ENCODE data around the gene PAX1. TPM values are rescaled to one million over a fixed set of nuclear protein-coding genes. Genes with fewer than 3 reads are reported as not detected.

Gene PAX1
- total RNA-seq, 2 experiments from 2014 or later, result not detected

DNA sequence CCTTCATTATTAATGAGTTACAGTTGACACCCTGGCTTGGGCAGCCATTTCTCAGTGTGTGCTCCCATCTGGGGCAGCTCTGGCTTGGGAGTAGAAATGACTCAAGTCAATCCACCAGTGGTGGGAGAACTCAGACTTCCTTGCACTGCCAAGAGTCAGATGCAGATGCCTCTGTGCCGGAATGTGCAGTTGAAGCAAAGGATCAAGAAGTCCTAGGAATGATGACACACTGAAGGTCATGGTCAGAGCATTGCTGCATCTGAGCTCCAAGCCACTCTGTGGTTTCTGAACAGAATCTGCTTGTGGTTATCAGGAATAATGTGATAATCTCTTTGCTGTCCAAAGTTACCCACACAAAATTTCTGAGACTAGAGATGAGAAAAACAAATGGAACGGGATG, 19.5 kb upstream of the PAX1 start:
- Mint-ChIP-seq H3K27me3 (peaks cover 3% of the 10 kb centered on the region), H3K4me1 (no peaks in the 10 kb centered on the region), H3K27ac (no peak overlapping the region), H3K36me3 (ENCODE audit: low read depth) (no peaks in the 10 kb centered on the region), H3K9me3 (no peaks in the 10 kb centered on the region), H3K4me3 (no peak overlapping the region)
- DNase-seq, result no peak
- ChIA-PET CTCF (interaction anchor here (0.7 kb wide), 1 partner anchor 825 kb away, joined by 5 read pairs; no protein-coding TSS in a partner anchor), POLR2A (no interaction called here)

- Mint-ChIP-seq H3K4me1 (no peaks in the 10 kb centered on the region), H3K4me3 (no peak overlapping the region), H3K9me3 (no peaks in the 10 kb centered on the region), H3K27ac (no peak overlapping the region), H3K36me3 (ENCODE audit: low read depth) (no peaks in the 10 kb centered on the region), H3K27me3 (peaks cover 14% of the 10 kb centered on the region)
- DNase-seq, result no peak
- POLR2A ChIA-PET, result no interaction called here
- CTCF ChIA-PET, result no interaction called here
Measured at GRCh38 chr20:21693322-21693721, 12.1 kb upstream of the PAX1 start.

DNA sequence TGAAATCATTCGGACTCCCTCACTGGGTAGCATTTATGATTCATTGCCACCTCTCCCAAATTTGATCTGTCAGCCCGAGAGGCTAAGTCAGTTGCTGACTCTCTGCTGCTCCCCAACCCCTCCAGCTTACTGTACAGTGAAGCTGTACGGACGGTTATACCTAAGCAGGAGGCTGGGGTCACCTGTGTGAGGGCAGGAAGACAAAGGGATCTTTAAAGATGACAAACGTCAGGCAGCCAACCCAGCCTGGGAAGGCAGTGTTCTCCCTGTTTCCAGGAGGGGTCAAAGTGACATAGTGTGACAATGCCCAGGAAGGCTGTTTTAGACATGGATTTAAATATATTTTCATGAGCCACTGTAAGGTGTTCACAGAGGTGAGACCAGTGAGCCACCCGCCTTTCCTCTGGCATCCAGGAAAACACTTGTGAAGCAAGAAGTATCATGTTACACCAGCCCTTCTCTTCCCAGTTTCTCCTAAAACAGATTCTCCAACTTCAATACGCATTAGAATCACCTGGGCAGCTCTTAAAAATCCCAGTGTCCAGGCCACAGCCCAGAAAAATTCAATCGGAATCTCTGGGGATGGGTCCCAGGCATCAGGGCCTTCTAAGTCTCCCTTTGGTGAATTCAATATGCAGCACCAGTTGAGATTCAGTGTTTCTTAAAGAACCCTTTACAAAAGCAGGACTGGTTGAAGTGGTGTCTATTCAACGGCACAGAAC, 6.8 kb upstream of the PAX1 start:
- Mint-ChIP-seq H3K4me1 (no peaks in the 10 kb centered on the region), H3K4me3 (no peak overlapping the region), H3K27ac (no peak overlapping the region), H3K36me3 (ENCODE audit: low read depth) (peaks cover 2% of the 10 kb centered on the region), H3K27me3 (peaks cover 65% of the 10 kb centered on the region), H3K9me3 (no peaks in the 10 kb centered on the region)
- no peak for DNase-seq
- ChIA-PET CTCF (no interaction called here), POLR2A (no interaction called here)

DNA sequence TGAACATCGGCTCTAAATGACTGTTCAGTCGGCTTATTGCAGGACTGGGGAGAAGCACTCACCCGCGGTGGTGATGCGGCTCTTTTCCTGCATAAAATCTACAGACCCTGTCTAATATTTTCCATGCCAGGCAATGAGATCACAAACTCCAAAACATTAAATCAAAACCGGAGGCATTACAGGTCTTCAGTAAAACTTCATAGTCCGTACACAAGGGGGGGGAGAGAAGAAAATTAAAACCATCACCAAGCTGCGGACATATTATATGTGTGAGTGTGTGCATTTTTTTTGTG, 6.3 kb upstream of the PAX1 start:
- Mint-ChIP-seq H3K9me3 (no peaks in the 10 kb centered on the region), H3K27me3 (peaks cover 70% of the 10 kb centered on the region), H3K36me3 (ENCODE audit: low read depth) (peaks cover 2% of the 10 kb centered on the region), H3K4me1 (no peaks in the 10 kb centered on the region), H3K27ac (no peak overlapping the region), H3K4me3 (no peak overlapping the region)
- no peak for DNase-seq
- CTCF ChIA-PET, result no interaction called here
- POLR2A ChIA-PET, result no interaction called here

- H3K27me3 Mint-ChIP-seq, result peaks cover 84% of the 10 kb centered on the region
- CTCF ChIA-PET, result no interaction called here
- H3K4me1 Mint-ChIP-seq, result no peaks in the 10 kb centered on the region
- no peak overlapping the region for H3K27ac Mint-ChIP-seq
- H3K36me3 Mint-ChIP-seq (ENCODE audit: low read depth), result peaks cover 2% of the 10 kb centered on the region
- POLR2A ChIA-PET, result no interaction called here
- H3K4me3 Mint-ChIP-seq, result no peak overlapping the region
- H3K9me3 Mint-ChIP-seq, result no peaks in the 10 kb centered on the region
- DNase-seq, result no peak
Measured at GRCh38 chr20:21701171-21701876, 4.1 kb upstream of the PAX1 start.

- CTCF ChIA-PET, result interaction anchor here (1.1 kb wide), 1 partner anchor 184 kb away, joined by 3 read pairs; no protein-coding TSS in a partner anchor
- POLR2A ChIA-PET, result no interaction called here
- H3K4me1 Mint-ChIP-seq, result no peaks in the 10 kb centered on the region
- no peak overlapping the region for H3K4me3 Mint-ChIP-seq
- peaks cover 2% of the 10 kb centered on the region for H3K36me3 Mint-ChIP-seq (ENCODE audit: low read depth)
- no peak overlapping the region for H3K27ac Mint-ChIP-seq
- no peak for DNase-seq
- peaks cover 86% of the 10 kb centered on the region for H3K27me3 Mint-ChIP-seq
- no peaks in the 10 kb centered on the region for H3K9me3 Mint-ChIP-seq
Measured at GRCh38 chr20:21702016-21702415, 3.4 kb upstream of the PAX1 start.

- POLR2A ChIA-PET, result interaction anchor here (0.6 kb wide), 1 partner anchor 740 kb away, joined by 3 read pairs; no protein-coding TSS in a partner anchor
- CTCF ChIA-PET, result interaction anchor here (1.0 to 1.1 kb wide), 2 partner anchors 181 to 185 kb away, joined by 3 to 4 read pairs; no protein-coding TSS in a partner anchor
- no peak overlapping the region for H3K4me3 Mint-ChIP-seq
- peak; percentile 26 for DNase-seq
- H3K27ac Mint-ChIP-seq, result no peak overlapping the region
- H3K27me3 Mint-ChIP-seq, result peaks cover 89% of the 10 kb centered on the region
- H3K9me3 Mint-ChIP-seq, result no peaks in the 10 kb centered on the region
- H3K4me1 Mint-ChIP-seq, result no peaks in the 10 kb centered on the region
- H3K36me3 Mint-ChIP-seq (ENCODE audit: low read depth), result peaks cover 2% of the 10 kb centered on the region
Measured at GRCh38 chr20:21702553-21703470, 2.7 kb upstream of the PAX1 start.

DNA sequence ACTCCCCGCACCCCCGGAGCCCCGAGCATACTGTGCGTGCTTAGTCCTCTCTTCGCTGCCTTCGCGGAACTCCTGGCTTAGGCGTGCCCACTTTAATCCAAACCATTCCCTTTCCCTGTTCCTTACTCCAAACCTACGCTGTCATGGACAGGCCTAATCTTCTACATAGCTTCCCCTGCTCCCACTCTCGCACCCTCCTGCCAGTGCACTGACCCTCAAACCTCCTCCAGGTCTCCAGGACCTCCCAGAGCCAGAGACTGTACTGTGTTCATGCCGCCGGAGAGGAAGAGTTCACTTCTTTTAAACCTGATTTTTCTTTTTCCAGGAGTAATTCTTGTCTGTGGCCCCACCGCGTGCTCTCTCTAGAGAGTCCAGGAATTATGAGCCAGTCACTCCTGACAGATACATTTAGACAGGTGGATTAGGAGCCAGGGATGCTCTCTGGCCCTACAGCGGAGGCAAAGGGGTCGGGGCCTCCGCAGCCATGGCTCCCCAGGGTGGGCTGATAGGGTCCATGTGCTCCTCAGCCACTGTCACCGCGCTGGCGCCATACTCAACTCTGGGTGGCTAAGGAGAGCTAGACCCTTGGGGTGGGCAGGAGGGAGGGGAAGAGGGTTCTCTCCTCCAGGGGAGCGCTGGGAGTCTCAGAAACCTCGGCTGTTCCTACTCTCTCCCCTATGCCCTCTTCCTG, 1.6 kb upstream of the PAX1 start:
- no peak for DNase-seq
- Mint-ChIP-seq H3K36me3 (ENCODE audit: low read depth) (peaks cover 2% of the 10 kb centered on the region), H3K27me3 (peaks cover 89% of the 10 kb centered on the region), H3K27ac (no peak overlapping the region), H3K4me3 (no peak overlapping the region), H3K4me1 (no peaks in the 10 kb centered on the region), H3K9me3 (no peaks in the 10 kb centered on the region)
- ChIA-PET CTCF (no interaction called here), POLR2A (no interaction called here)

DNA sequence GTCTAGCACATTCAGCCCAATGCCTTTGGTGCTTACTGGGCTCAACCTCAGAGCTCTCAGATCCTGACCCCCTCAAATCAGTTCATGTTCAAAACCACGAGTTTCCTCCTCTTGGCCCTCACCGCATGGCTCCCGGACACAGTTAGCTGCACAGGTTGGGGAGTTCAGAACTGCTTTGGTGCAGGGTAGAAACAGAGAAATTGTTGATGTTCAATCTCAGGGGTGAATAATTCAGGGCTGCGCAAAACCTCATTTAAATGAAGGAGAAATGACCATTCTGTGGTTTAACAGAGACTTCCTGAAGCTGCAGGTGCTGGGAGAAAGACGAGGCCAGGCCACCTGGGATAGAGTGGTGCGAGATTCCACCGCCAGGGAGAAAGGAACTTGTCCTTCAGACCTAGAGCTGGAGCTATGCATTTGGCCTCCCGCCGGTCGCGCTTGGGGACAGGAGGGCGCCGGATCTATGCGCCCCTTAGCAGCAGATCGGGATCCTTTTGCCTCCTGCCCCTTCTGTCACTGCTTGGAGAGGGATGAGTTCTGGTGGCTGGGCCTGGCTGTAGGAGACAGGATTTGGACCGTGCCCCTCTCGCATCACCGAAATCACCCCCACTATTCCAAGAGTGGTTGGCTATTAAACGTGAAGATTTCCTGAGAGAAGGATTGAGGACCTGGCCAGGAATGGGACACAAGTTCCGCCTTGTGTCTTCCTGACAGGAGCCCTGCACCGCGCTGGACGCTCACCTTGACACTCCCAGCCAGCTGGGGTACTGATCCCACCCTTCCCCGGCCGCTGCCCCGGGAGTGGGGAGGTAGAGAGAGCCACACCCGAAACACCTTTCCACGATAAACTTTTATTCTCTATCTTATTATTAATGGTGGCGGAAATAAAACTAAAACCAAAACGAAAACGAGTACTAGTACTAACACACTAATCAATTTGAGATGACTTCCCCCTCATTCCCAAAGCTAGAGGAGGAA, 767 bp upstream of the PAX1 start:
- H3K4me1 Mint-ChIP-seq, result no peaks in the 10 kb centered on the region
- POLR2A ChIA-PET, result no interaction called here
- no peak for DNase-seq
- peaks cover 2% of the 10 kb centered on the region for H3K36me3 Mint-ChIP-seq (ENCODE audit: low read depth)
- H3K4me3 Mint-ChIP-seq, result no peak overlapping the region
- H3K27ac Mint-ChIP-seq, result peak overlapping the region; percentile 54
- no peaks in the 10 kb centered on the region for H3K9me3 Mint-ChIP-seq
- CTCF ChIA-PET, result interaction anchor here (0.5 to 0.6 kb wide), 2 partner anchors 80 to 179 kb away, joined by 3 read pairs; no protein-coding TSS in a partner anchor
- peaks cover 88% of the 10 kb centered on the region for H3K27me3 Mint-ChIP-seq

DNA sequence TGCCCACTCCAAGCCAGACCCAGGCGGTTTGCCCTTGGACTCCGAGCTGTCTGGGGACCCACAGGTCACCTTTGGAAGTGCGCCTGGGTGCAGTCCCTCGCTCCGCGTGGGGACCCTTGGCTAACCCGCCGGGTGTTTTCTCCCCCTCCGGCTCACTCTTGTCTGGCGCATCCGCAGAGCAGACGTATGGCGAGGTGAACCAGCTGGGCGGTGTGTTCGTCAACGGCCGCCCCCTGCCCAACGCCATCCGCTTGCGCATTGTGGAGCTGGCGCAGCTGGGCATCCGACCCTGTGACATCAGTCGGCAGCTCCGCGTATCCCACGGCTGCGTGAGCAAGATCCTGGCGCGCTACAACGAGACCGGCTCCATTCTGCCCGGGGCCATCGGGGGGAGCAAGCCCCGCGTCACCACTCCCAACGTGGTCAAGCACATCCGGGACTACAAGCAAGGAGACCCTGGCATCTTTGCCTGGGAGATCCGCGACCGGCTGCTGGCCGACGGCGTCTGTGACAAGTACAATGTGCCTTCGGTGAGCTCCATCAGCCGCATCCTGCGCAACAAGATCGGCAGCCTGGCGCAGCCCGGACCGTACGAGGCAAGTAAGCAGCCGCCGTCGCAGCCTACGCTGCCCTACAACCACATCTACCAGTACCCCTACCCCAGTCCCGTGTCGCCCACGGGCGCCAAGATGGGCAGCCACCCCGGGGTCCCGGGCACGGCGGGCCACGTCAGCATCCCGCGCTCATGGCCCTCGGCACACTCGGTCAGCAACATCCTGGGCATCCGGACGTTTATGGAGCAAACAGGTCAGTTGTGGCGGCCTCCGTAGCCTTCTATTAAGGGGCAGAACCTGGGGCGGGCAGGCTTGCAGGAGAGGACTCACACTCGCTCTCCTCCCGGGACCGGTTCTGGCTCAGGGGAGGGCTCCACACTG, 1.1 kb downstream of the PAX1 start:
- POLR2A ChIA-PET, result no interaction called here
- Mint-ChIP-seq H3K27ac (no peak overlapping the region), H3K27me3 (peaks cover 82% of the 10 kb centered on the region), H3K36me3 (ENCODE audit: low read depth) (peaks cover 2% of the 10 kb centered on the region), H3K9me3 (no peaks in the 10 kb centered on the region), H3K4me3 (no peak overlapping the region), H3K4me1 (no peaks in the 10 kb centered on the region)
- DNase-seq, result no peak
- CTCF ChIA-PET, result interaction anchor here (0.8 kb wide), 1 partner anchor 13 kb away, joined by 3 read pairs; no protein-coding TSS in a partner anchor

GRCh38 chr20:21707267-21707666, 1.8 kb downstream of the PAX1 start:
- H3K4me3 Mint-ChIP-seq, result no peak overlapping the region
- no peaks in the 10 kb centered on the region for H3K9me3 Mint-ChIP-seq
- CTCF ChIA-PET, result no interaction called here
- POLR2A ChIA-PET, result no interaction called here
- no peaks in the 10 kb centered on the region for H3K4me1 Mint-ChIP-seq
- no peak for DNase-seq
- no peak overlapping the region for H3K27ac Mint-ChIP-seq
- peaks cover 80% of the 10 kb centered on the region for H3K27me3 Mint-ChIP-seq
- no peaks in the 10 kb centered on the region for H3K36me3 Mint-ChIP-seq (ENCODE audit: low read depth)

Data from activated CD4-positive, alpha-beta T cell treated with anti-CD3 and anti-CD28 coated beads, Interleukin-2, amount 10 ng/mL, durations not matched to agents 7 days and 5 days (primary cell).